RWPE1 (cell line): ENCODE results near the gene ACTL8.

ENCODE experiments used
- CTCF ChIA-PET: fragments of 350-600 bp; sonication (Branson Sonifier 250); formaldehyde crosslinking; extraction: SDS; loops from one replicate; lab custom pipeline; 2021; lab: Yijun Ruan, JAX
- POLR2A ChIA-PET: fragments of 400-600 bp; formaldehyde crosslinking; extraction: SDS; loops from one replicate; lab custom pipeline; 2020; ENCODE audit warnings: antibody characterized with exemption; ENCODE audit not compliant: low non-redundant PET; lab: Yijun Ruan, JAX
- DNase-seq: peaks from one replicate; pipeline ENCODE4 v3.0.0; 2012; ENCODE audit warnings: low spot score
- H3K27ac ChIP-seq: fragments of 450-650 bp; 2 replicates; pipeline ENCODE4 v1.5.1; 2017
- CTCF ChIP-seq: fragments of 450-650 bp; conservative IDR thresholded peaks from 2 replicates; pipeline ENCODE4 v1.5.1; 2017; ENCODE audit warnings: low read depth, mild to moderate bottlenecking

Gene ACTL8

DNA sequence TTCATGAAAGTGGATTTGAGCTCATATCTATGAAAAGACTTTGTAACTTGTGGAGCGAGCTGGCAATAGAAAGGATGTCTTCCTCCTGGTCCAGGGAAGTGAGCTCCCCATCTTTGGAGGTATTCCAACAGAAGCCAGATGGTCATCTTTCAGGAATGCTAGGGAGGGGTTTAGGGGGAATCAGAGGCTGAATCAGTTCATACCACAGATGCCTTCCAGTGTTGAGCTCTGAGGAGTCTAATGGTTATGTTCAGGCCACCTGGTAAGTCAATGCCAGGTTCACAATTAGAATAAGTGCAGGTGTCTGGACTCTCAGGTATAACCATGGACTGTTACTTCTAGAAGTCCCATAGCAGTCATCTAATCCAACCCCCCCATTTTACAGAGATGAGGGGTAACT is 119.1 kb downstream of the ACTL8 start:
- DNase-seq, result peak; percentile 93
- ChIA-PET POLR2A (no interaction called here), CTCF (interaction anchor here (0.8 kb wide), 1 partner anchor 91 kb away, joined by 4 read pairs; no protein-coding TSS in a partner anchor)
- H3K27ac ChIP-seq, result peak overlapping the region; percentile 79
- TF ChIP-seq CTCF, result no peak

- ChIA-PET CTCF (no interaction called here), POLR2A (no interaction called here)
- no peak for TF ChIP-seq CTCF
- H3K27ac ChIP-seq, result peak overlapping the region; percentile 79
- DNase-seq, result peak; percentile 19
Observed at GRCh38 chr1:17874710-17875109, 119.6 kb downstream of the ACTL8 start.

DNA sequence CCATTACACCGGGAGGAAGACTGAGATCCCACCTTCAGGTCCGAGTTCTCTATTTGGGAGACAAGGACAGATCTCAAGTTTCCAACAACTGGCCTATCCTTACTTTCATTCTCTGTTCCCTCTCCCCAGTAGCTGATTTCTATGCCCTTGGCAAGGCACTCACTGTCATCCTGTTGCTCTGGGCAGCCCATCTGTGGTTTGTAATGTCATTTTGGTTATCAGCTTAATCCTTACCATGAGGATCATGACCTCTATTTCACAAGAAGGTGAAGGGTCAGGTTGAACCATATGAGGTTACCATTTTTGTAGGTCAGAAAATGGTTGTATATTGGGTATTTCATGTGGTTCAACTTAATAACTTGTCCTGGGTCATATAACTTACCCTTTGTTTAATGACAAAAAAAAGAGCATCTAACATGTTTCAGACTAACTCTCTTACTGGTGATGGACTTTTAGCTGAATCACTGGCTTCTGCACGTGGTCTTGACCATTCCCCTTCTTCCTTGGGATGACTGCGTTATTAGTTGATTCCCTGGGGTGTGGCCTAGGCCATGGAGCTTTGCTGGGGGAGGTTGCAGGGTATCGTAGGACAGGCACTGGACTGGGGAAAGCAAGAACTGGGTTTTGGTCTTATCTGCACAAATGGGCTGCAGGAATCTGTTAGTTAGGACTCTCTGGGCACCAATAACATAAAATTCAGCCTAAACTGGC is 120.2 kb downstream of the ACTL8 start:
- peak; percentile 20 for DNase-seq
- peak overlapping the region; percentile 79 for H3K27ac ChIP-seq
- no peak for TF ChIP-seq CTCF
- ChIA-PET CTCF (no interaction called here), POLR2A (no interaction called here)

- ChIA-PET POLR2A (no interaction called here), CTCF (no interaction called here)
- TF ChIP-seq CTCF, result no peak
- DNase-seq, result peak; percentile 21
- H3K27ac ChIP-seq, result peak overlapping the region; percentile 35
Observed at GRCh38 chr1:17875882-17876280, 120.7 kb downstream of the ACTL8 start.
